GM21526 (cell line): ENCODE data around the gene LRMDA.
"Not testable (repeated sequence)": the region's sequence is repeated elsewhere in the genome, so short reads cannot be mapped to it uniquely, and the experiment has no call there.

Source experiments
- ATAC-seq: cut with Tn5 transposase; IDR thresholded peaks from one replicate; pipeline ENCODE4 v1.9.1; 2021; ENCODE audit warnings: moderate library complexity; ENCODE audit not compliant: unreplicated experiment, low FRiP score

Gene LRMDA

DNA sequence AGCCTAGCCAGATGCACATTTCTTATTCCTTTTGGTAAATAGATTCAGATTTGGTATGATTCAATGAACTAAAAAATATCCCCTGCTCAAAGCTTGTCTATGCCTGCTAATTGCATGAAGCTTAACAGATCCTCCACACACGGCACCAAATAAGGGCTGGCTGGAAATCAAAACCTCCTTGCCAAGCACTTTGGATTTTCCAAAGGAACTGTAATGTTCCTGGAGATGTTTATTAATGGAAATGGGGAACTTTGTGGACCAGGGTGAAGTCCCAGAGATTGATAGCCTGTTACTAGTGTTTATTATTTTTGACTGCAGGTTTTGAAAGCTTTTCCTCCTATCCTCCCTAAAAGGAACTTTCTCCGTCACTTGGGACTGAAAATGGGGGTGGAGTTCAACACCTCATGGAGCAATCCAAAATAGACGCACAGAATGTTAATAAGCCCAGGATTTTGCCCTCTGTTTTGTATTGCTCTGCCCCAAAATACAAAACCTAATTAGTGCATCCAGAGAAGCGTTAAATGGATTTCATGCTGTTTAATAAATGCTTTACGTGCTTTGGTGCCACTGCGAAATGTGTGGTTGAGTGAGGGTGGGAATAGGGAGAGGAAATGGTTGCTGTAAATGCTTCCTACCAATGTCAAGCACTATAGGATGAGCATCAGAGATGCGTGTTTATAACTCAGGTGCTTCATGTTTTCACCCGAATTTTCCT lies 1027.7 kb downstream of the LRMDA start:
- ATAC-seq: no peak

GRCh38 chr10:76461024-76461423 lies 1029.6 kb downstream of the LRMDA start:
- ATAC-seq: no peak

DNA sequence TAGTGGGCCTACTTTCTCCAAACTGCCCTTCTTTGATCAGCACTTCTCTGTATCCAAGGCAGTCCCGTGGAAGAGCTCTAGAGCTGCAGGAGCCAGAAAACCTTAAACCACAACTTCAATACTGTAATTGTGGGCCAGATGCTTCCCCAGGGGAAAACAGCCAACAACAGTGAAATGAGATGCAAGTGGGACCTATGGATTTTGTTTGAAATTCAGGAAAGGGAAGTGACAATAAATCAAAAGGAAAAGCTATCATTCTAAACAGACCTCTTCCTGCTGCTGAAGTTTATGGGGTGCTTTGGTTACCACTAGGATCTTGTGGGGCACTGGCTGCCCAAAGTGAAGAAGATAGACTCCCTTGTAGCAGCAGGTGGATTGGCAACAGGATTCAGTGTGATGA lies 1031.7 kb downstream of the LRMDA start:
- ATAC-seq: no peak

DNA sequence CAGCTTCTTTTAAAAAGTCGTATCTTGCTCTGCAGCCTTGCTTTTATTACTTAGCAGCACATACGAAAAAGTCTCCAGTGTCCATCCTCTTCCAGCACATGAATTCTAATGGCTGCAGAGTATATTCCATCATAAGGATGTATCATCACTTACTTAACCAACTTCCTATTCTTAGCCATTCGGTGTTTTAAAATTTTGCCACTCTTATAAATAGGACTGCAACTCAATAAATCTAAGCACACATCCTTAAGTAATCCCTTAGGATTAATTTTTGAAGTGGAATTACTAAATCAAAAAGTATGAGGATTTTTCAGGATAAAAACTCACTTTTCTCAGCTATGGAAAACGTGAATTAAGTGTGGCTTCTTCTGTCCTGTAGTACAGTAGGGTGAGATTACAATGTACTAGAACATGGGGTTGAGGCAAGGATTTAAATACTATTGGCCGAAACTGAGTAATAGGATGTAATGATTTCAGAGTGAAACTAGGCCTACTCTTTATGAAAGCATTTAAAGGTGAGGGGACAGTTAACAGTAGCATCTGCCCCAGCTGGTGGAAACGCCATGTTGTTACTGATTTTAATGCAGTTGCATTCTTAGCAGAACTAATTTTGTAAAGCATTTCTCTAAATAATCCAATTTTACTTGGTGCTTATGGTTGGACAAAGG lies 1035.5 kb downstream of the LRMDA start:
- ATAC-seq: no peak

- no peak for ATAC-seq
Measured at GRCh38 chr10:76469675-76470074, 1038.3 kb downstream of the LRMDA start.

DNA sequence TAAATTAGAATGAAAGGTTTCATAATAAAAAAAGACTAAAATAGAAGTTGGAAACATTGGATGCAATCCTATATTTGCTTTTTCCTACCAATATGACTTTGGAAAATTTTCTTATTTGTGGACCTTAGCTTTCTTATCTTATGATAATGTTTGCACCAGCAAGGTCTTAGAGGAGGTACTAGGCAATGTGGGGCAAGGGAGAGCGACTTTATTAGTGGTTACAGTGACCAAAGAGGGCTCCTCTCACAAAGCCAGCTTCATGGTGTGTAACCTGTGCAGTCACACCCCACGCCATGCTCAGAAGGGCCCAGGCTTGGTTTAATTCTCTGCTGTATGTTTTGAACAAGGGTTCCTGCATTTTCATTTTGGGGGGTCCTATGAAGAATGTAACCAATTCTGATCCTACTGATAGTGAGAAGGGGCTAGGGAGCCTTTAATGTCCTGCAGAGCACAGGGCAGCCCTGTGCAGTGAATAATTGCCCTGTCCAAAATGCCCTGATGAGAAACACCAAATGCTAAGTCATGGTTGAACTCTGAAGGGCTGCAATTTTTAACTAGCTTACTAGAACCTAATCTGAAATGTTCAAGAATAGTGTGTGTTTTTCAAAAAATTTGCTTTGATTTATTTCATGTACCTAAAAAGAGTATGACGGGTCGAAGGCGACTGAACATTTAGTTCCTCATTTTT lies 1047.8 kb downstream of the LRMDA start:
- no peak for ATAC-seq

- no peak for ATAC-seq
Measured at GRCh38 chr10:76481178-76481577, 1049.8 kb downstream of the LRMDA start.

- ATAC-seq: no peak
Measured at GRCh38 chr10:76487582-76487981, 1056.2 kb downstream of the LRMDA start.

- ATAC-seq: no peak
Measured at GRCh38 chr10:76488602-76489001, 1057.2 kb downstream of the LRMDA start.

GRCh38 chr10:76491216-76491615 lies 1059.8 kb downstream of the LRMDA start:
- no peak for ATAC-seq

DNA sequence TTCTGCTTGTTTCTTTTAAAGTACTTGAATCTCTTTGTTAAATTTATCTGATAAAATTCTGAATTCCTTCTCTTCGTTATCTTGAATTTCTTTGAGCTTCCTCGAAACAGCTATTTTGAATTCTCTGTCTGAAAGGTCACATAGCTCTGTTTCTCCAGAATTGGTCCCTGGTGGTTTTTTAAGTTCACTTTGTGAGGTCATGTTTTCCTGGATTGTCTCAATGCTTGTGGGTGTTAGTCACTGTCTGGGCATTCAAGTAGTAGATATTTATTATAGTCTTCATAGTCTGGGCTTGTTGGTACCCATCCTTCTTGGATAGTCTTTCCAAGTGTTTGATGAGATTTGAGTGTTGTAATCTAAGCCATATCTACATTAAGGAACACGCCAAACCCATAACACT lies 1060.6 kb downstream of the LRMDA start:
- ATAC-seq: no peak

DNA sequence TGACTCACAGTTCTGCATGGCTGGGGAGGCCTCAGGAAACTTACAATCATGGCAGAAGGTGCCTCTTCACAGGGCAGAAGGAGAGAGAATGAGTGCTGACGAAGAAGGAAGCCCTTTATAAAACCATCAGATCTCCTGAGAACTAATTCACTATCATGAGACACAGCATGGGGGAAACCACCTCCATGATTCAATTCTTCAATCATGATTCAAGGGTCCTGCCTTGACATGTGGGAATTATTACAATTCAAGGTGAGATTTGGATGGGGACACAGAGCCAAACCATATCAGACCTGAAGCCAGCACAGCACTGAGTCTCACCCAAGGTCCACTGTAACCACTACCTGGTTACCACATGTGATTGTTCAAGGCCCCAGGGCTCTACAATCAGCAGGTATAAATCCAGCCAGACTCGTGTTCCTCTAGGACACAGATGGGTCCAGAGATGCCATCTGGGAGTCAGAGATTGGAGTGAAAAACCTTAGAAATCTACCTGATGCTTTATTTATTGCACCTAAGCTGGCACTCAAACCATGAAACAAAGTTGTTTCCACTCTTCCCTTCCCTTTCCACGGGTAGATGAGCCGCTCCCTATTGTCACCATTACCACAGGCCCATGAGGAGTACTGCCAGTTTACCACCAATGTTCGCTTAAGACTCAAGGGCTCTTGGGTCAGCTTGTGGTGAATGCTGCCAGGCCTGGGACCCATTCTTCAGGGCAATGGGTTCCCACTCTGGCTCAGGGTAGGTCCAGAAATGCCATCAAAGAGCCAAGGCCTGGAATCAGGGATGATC lies 1061.5 kb downstream of the LRMDA start:
- ATAC-seq: no peak

GRCh38 chr10:76497666-76498065 lies 1066.2 kb downstream of the LRMDA start:
- no peak for ATAC-seq

- ATAC-seq: no peak
Measured at GRCh38 chr10:76504823-76505222, 1073.4 kb downstream of the LRMDA start.

DNA sequence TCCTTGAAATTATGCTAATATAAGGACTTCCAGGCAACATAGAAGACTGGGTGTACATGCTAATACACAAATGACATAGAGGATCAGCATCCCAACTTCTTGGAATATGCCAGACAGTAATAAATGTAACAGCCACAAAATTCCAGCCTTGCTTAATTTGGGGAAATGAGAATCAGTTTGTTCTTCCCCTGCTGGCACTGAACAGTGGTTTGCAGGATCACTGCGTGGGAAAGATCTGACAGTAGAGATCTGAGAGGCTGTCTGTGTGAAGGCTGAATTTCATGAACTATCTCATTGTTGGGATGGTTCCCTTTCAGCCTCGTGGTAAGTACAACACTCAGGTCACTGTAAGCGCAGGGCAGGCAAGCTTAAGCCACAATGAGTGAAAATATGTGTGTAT lies 1078.0 kb downstream of the LRMDA start:
- no peak for ATAC-seq

DNA sequence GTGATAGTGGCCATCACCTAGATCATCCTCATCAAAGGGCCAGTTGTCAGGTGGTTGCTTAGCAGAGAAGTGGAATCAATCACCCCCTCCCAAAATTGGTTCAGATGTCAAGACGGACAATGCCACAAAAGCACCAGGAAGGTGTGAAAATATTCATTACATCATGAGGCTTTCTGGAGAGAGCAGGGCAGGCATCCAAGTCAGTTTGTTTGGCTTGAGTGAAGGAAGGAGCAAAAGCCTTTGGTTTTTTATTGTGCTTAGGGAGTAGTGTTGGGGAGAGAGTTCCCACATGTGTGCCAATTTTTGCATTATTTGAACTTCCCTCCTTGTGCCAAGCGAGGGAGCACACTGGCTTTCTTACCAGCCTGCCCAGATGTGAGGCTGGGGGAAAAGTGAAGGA lies 1082.9 kb downstream of the LRMDA start:
- ATAC-seq: no peak

GRCh38 chr10:76514869-76515268 lies 1083.4 kb downstream of the LRMDA start:
- no peak for ATAC-seq

DNA sequence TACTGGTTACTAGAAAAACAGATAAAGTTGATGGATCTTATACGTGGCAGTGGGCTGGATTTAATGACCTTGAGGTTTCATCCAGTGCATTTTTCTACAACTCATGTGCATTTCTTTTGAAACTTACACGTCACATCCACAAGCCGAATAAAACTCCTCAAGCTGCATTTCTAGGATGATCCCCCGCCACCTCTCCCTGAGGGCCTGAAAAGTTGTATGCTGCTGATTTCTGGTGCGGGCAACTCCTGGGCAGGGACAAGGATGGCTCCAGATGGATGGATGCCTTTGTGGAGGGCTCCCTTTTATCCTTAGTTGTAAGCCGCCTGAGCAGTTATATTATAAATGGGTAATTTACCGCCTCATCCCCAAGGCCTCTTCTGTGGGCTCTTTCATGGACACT lies 1091.1 kb downstream of the LRMDA start:
- ATAC-seq: no peak

GRCh38 chr10:76523246-76523645 lies 1091.8 kb downstream of the LRMDA start:
- ATAC-seq: no peak

DNA sequence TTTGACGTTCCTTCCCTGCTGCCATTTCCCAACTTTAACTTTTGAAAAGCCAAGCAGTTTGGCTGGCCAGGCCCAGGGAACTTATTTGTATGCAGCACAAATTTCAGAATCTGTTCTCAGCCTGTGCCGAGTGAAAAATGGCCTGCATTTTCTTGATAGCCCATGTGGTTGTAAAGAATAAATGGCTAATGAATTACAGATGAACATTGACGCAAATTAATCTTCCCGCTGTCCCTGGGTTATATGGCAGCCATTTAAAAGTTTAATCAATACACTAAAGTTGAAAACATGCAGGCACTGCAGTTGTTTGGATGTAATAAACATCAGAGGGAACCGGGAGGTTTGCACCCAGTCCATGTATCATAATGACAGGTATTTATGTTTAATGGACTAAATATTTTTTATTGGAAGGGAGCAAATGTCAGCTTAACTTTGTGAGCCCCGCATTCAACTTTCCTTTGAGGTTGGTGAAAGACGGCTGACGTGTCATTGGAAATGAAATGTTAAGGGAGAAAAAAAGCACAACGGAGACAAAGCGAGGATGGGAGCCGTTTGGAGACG lies 1092.4 kb downstream of the LRMDA start:
- ATAC-seq: no peak

DNA sequence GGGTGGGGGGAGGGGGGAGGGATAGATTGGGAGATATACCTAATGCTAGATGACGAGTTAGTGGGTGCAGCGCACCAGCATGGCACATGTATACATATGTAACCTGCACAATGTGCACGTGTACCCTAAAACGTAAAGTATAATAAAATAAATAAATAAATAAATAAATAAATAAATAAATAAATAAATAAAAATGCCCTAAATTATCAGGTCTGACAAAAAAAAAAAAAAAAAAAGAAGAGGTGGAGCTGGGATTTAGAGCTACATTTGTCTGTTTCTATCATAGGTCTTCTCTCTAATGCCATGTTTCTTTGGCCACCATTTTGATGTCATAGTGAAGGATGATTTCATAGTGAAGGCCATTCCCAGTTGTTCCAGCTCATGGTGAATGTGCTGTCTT lies 1095.4 kb downstream of the LRMDA start:
- ATAC-seq: not testable (repeated sequence)
